ENCODE measurements around the gene MOB1B. TPM values are rescaled to one million over a fixed set of nuclear protein-coding genes. Genes with fewer than 3 reads are reported as not detected.
"Not testable (repeated sequence)": the region's sequence is repeated elsewhere in the genome, so short reads cannot be mapped to it uniquely, and the experiment has no call there.

Gene MOB1B
- total and polyA plus RNA-seq, 2 of the 13 experiments (the other 11 are each of a cell fraction or from before 2014, with no cell fraction given), result 3.9 to 4.0 TPM

DNA sequence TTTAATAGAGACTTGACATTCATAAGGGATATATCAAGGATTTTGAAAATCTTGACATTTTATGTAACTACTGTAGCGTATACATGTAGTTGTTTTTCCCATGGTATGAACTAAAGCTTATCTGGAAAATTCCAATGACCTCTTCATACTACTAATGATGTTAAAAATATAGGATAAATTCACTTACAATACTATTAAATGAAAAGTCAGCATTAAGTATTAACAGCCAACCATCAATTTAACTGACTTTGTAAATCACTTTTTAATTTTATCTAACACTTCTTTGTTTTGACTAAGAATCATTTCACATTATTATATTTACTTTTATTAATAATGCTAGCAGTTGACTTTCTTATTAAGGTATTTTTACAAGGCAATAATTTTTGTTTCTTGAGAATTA is 125.4 kb downstream of the MOB1B start (continued):
- TF ChIP-seq MAFK (conservative IDR thresholded peaks at IDR 0.05 in 1 of 2, IDR thresholded peaks at IDR 0.05 in 1 of 2; ENCODE audit: low read length in 2 of 2), result peak; percentile 24 to 48; a peak in 3 of 4 replicates
- TF ChIP-seq SETDB1 (CRISPR knock-in tag; IDR thresholded peaks at IDR 0.05; ENCODE audit: borderline replicate concordance), result no peak

DNA sequence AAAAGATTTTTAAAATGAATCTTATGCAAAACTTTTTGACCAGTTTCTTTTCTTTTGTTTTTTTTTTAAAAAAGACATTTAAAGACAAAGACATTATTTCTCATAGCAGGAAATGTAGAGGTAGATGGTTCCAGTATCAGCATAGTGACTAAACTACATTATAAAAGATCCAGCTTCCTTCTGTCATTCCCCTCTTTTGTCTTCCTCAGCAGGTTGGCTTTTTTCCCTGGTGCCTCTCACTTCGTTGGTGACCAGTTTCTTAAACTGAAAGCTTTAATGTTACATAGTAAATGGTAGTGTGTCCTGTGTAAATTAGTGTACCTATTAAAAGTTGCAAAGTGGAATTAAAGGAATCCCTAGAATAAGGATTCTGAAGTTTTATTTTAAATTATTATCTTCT is 127.3 kb downstream of the MOB1B start:
- FAIRE-seq, result no peak
- Histone ChIP-seq H3K4me2 (ENCODE audit: low read depth, low read length) (no peak overlapping the region), H2AFZ (ENCODE audit: low read length) (no peak overlapping the region), H3K4me1 (ENCODE audit: insufficient read depth, low read length) (peaks cover 15% of the 10 kb centered on the region), H3K79me2 (ENCODE audit: insufficient read depth, low read length) (no peaks in the 10 kb centered on the region), H3K36me3 (replicated peaks in 1 of 2; ENCODE audit: control insufficient read depth in 1 of 2, insufficient read depth in 2 of 2, low read length in 2 of 2) (peaks cover 0 to 4% of the 10 kb centered on the region in 2 experiments; a peak in 2 of 5 replicates), H3K27me3 (ENCODE audit: control insufficient read depth in 1 of 2, insufficient read depth in 2 of 2, low read length in 2 of 2) (no peaks in the 10 kb centered on the region), H3K9me3 (ENCODE audit: low read length) (no peaks in the 10 kb centered on the region), H4K20me1 (ENCODE audit: insufficient read depth, low read length) (no peaks in the 10 kb centered on the region), H3K9ac (ENCODE audit: insufficient read depth, low read depth, low read length) (no peak overlapping the region), H3K27ac (ENCODE audit: extremely low read length, insufficient read depth, low read length) (no peak overlapping the region), H3K4me3 (replicated peaks in 1 of 3; ENCODE audit: insufficient read depth in 1 of 3, low read depth in 2 of 3, low read length in 3 of 3) (no peak overlapping the region)
- 96% methylated on average over 1 of the region's 1 CpG for WGBS (ENCODE audit: low lambda C conversion rate)
- CTCF ChIA-PET (ENCODE audit: low intra/inter-chr PET ratio, low total read pairs), result no interaction called here
- ATAC-seq, result no peak
- POLR2A ChIA-PET, result no interaction called here
- TF ChIP-seq ZNF710 (CRISPR knock-in tag; IDR thresholded peaks at IDR 0.05; ENCODE audit: borderline replicate concordance) (no peak), NBN (conservative IDR thresholded peaks at IDR 0.05) (no peak)
- TF ChIP-seq, protein P1, sequence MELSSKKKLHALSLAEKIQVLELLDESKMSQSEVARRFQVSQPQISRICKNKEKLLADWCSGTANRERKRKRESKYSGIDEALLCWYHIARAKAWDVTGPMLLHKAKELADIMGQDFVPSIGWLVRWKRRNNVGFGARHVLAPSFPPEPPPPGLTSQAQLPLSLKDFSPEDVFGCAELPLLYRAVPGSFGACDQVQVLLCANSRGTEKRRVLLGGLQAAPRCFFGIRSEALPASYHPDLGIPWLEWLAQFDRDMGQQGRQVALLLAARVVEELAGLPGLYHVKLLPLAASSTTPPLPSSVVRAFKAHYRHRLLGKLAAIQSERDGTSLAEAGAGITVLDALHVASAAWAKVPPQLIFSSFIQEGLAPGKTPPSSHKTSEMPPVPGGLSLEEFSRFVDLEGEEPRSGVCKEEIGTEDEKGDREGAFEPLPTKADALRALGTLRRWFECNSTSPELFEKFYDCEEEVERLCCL (CRISPR knock-in tag; IDR thresholded peaks at IDR 0.05; ENCODE audit: borderline replicate concordance), result no peak
- intact Hi-C loops (cut with micrococcal nuclease; ENCODE audit: unreplicated experiment), result no loop called here
- DNase-seq (ENCODE audit: low spot score), result no peak
- no TSS peak for BruUV-seq (replicated peaks)
- in situ Hi-C loops (cut with HindIII; ENCODE audit: extremely low pct_ligation_motif_present, low pct_unique_long_range_greater_than_20kb), result no loop called here

- H3K9me3 ChIP-seq (ENCODE audit: low read length); H3K4me1 ChIP-seq (ENCODE audit: insufficient read depth, low read length); intact Hi-C loops (cut with micrococcal nuclease; ENCODE audit: unreplicated experiment); H3K79me2 ChIP-seq (ENCODE audit: insufficient read depth, low read length); POLR2A ChIA-PET; CTCF ChIA-PET (ENCODE audit: low intra/inter-chr PET ratio, low total read pairs); ATAC-seq; BruUV-seq (replicated peaks); H2AFZ ChIP-seq (ENCODE audit: low read length); H3K9ac ChIP-seq (ENCODE audit: insufficient read depth, low read depth, low read length); H3K4me2 ChIP-seq (ENCODE audit: low read depth, low read length); DNase-seq (ENCODE audit: low spot score); H3K27me3 ChIP-seq (ENCODE audit: control insufficient read depth in 1 of 2, insufficient read depth in 2 of 2, low read length in 2 of 2); H3K36me3 ChIP-seq (replicated peaks in 1 of 2; ENCODE audit: control insufficient read depth in 1 of 2, insufficient read depth in 2 of 2, low read length in 2 of 2); H4K20me1 ChIP-seq (ENCODE audit: insufficient read depth, low read length); in situ Hi-C loops (cut with HindIII; ENCODE audit: extremely low pct_ligation_motif_present, low pct_unique_long_range_greater_than_20kb); FAIRE-seq; H3K4me3 ChIP-seq (replicated peaks in 1 of 3; ENCODE audit: insufficient read depth in 1 of 3, low read depth in 2 of 3, low read length in 3 of 3); H3K27ac ChIP-seq (ENCODE audit: extremely low read length, insufficient read depth, low read length): not testable (repeated sequence)
- WGBS (ENCODE audit: low lambda C conversion rate), result 98% methylated on average over 9 of the region's 10 CpGs
These were observed 129.9 kb downstream of the MOB1B start for GRCh38 chr4:71032106-71032505.
